SK-N-SH (cell line): ENCODE results near the gene PICK1. TPM values are rescaled to one million over a fixed set of nuclear protein-coding genes. Genes with fewer than 3 reads are reported as not detected.

Source experiments
- CTCF ChIA-PET: fragments of 300-600, 350-600 bp; formaldehyde crosslinking; extraction: SDS; loops from one replicate; lab custom pipeline; 2021; lab: Yijun Ruan, JAX
- POLR2A ChIA-PET: fragments of 350-600 bp; sonication (Branson Sonifier 250); formaldehyde crosslinking; extraction: SDS; loops from one replicate; lab custom pipeline; 2020; ENCODE audit warnings: antibody characterized with exemption, inconsistent platforms; lab: Yijun Ruan, JAX
- DNase-seq: peaks from one replicate; pipeline ENCODE4 v3.0.0; 2012
- H2AFZ ChIP-seq: fragments of 200-600 bp; sonication (generic); 2 replicates; pipeline ENCODE4 v1.8.1; 2016; ENCODE audit warnings: antibody characterized with exemption, mild to moderate bottlenecking, low read depth
- H3F3A ChIP-seq: fragments of 200-600 bp; sonication (generic); replicated peaks from 2 replicates; pipeline ENCODE3; 2016; ENCODE audit warnings: antibody characterized with exemption, mild to moderate bottlenecking; ENCODE audit not compliant: insufficient read depth
- H3K27ac ChIP-seq, 2 experiments: fragments of 200-500 bp in 1 of 2; fragments of 200-600 bp in 1 of 2; sonication (Bioruptor generic) in 1 of 2; sonication (generic), shearing (Covaris generic) in 1 of 2; 2 replicates each; pipeline versions ENCODE4 v1.5.1 to v1.6.1; 2014 to 2016; ENCODE audit warnings: low read depth in 2 of 2, inconsistent platforms in 1 of 2, low read length in 1 of 2, mild to moderate bottlenecking in 1 of 2, mixed read lengths in 1 of 2
- H3K27me3 ChIP-seq: fragments of 200-600 bp; sonication (generic), shearing (Covaris generic); 2 replicates; pipeline ENCODE4 v1.6.1; 2016; ENCODE audit warnings: mixed run types; ENCODE audit not compliant: insufficient read depth
- H3K36me3 ChIP-seq, 2 experiments: fragments of 200-500 bp in 1 of 2; fragments of 200-600 bp in 1 of 2; sonication (Bioruptor generic) in 1 of 2; sonication (generic) in 1 of 2; replicated peaks in 1 of 2; 2 replicates each; pipeline versions ENCODE3 to v1.5.1; 2014 to 2016; ENCODE audit warnings: low read length in 1 of 2, mild to moderate bottlenecking in 1 of 2; ENCODE audit not compliant: insufficient read depth in 2 of 2, control insufficient read depth in 1 of 2
- H3K4me1 ChIP-seq, 2 experiments: fragments of 200-500 bp in 1 of 2; fragments of 200-600 bp in 1 of 2; sonication (Bioruptor generic) in 1 of 2; sonication (generic), shearing (Covaris generic) in 1 of 2; 2 replicates each; pipeline versions ENCODE4 v1.5.1 to v1.6.1; 2014 to 2016; ENCODE audit warnings: low read depth in 1 of 2, low read length in 1 of 2, mixed run types in 1 of 2; ENCODE audit not compliant: insufficient read depth in 2 of 2, control insufficient read depth in 1 of 2
- H3K4me2 ChIP-seq: fragments of 200-600 bp; sonication (generic), shearing (Covaris generic); 2 replicates; pipeline ENCODE4 v1.6.1; 2017; ENCODE audit warnings: mixed run types
- H3K4me3 ChIP-seq, 2 experiments: fragments of 200-500 bp in 1 of 2; fragments of 200-600 bp in 1 of 2; sonication (Bioruptor generic) in 1 of 2; sonication (generic), shearing (Covaris generic) in 1 of 2; 2 replicates each; pipeline versions ENCODE4 v1.5.1 to v1.8.1; 2014 to 2016; ENCODE audit warnings: low read depth in 2 of 2, inconsistent platforms in 1 of 2, low read length in 1 of 2, mild to moderate bottlenecking in 1 of 2, mixed read lengths in 1 of 2, moderate library complexity in 1 of 2
- H3K79me2 ChIP-seq: fragments of 200-600 bp; sonication (generic); 2 replicates; pipeline ENCODE4 v1.8.1; 2017; ENCODE audit warnings: mild to moderate bottlenecking; ENCODE audit not compliant: insufficient read depth
- H3K9ac ChIP-seq: fragments of 200-600 bp; sonication (generic); 2 replicates; pipeline ENCODE4 v1.6.1; 2017; ENCODE audit warnings: mixed run types
- H3K9me2 ChIP-seq: fragments of 200-600 bp; sonication (generic); 2 replicates; pipeline ENCODE4 v1.6.1; 2017; ENCODE audit warnings: mixed run types
- H3K9me3 ChIP-seq: fragments of 200-600 bp; sonication (generic); 2 replicates; pipeline ENCODE4 v1.6.1; 2017; ENCODE audit warnings: mixed run types, mild to moderate bottlenecking, moderate library complexity
- H4K20me1 ChIP-seq: fragments of 200-600 bp; sonication (generic); 2 replicates; pipeline ENCODE4 v1.6.1; 2017; ENCODE audit warnings: mild to moderate bottlenecking, mixed run types; ENCODE audit not compliant: insufficient read depth
- EP300 ChIP-seq, 2 experiments: IDR thresholded peaks; 2 replicates each; pipeline versions ENCODE4 v1.4.0 to v1.6.1; 2012; ENCODE audit warnings: borderline replicate concordance in 1 of 2, low read depth in 1 of 2, low read length in 1 of 2
- FOXJ3 ChIP-seq: sonication (generic); formaldehyde crosslinking; IDR thresholded peaks from 2 replicates; pipeline ENCODE4 v1.5.1; 2020; ENCODE audit warnings: mild to moderate bottlenecking, missing genetic modification reagents
- GABPA ChIP-seq: IDR thresholded peaks from 2 replicates; pipeline ENCODE4 v1.4.0; 2012; ENCODE audit warnings: low read depth, mild to moderate bottlenecking
- MAX ChIP-seq: IDR thresholded peaks from 2 replicates; pipeline ENCODE4 v1.4.0; 2012; ENCODE audit warnings: low read depth
- MEF2A ChIP-seq: IDR thresholded peaks from 2 replicates; pipeline ENCODE4 v1.4.0; 2012; ENCODE audit warnings: low read depth, borderline replicate concordance
- NRF1 ChIP-seq: IDR thresholded peaks from 2 replicates; pipeline ENCODE4 v1.6.1; 2012; ENCODE audit warnings: low read depth, mild to moderate bottlenecking, low read length
- RAD21 ChIP-seq: IDR thresholded peaks from 2 replicates; pipeline ENCODE4 v1.6.1; 2012; ENCODE audit warnings: mild to moderate bottlenecking, low read length
- RCOR1 ChIP-seq: fragments of 150-350 bp; IDR thresholded peaks from 2 replicates; pipeline ENCODE4 v1.6.1; 2017; ENCODE audit warnings: antibody characterized with exemption, low read length
- RFX5 ChIP-seq: IDR thresholded peaks from 2 replicates; pipeline ENCODE4 v1.6.1; 2012; ENCODE audit warnings: mild to moderate bottlenecking, improper control_type of control experiment, low read length
- SIN3A ChIP-seq: IDR thresholded peaks from 2 replicates; pipeline ENCODE4 v1.6.1; 2012; ENCODE audit warnings: low read depth, mild to moderate bottlenecking, low read length, moderate library complexity, borderline replicate concordance
- TEAD4 ChIP-seq: IDR thresholded peaks from 2 replicates; pipeline ENCODE4 v1.4.0; 2012; ENCODE audit warnings: mild to moderate bottlenecking, borderline replicate concordance; ENCODE audit not compliant: insufficient read depth
- USF1 ChIP-seq: IDR thresholded peaks from 2 replicates; pipeline ENCODE4 v1.4.0; 2012; ENCODE audit warnings: low read depth, borderline replicate concordance
- WGBS: methylation state at CpG from one replicate; pipeline ENCODE4 v1.1.6; 2017; ENCODE audit warnings: low lambda C conversion rate; 5-methylcytosine and 5-hydroxymethylcytosine counted together
- polyA plus RNA-seq, 3 experiments: library from polyadenylated mRNA; depleted of rRNA; stranded (reverse); fragments of >200 nt; gene quantifications; 2 replicates each; pipeline ENCODE4 v1.2.3, GENCODE V29; 2012
- TF ChIP-seq, protein P1 (sequence below): IDR thresholded peaks from 2 replicates; pipeline ENCODE4 v1.6.1; 2012; ENCODE audit warnings: mild to moderate bottlenecking, low read depth, low read length, moderate library complexity

Gene PICK1
- polyA plus RNA-seq, 1 of the 3 experiments (the other 2 are of a cell fraction): 36.8 TPM

DNA sequence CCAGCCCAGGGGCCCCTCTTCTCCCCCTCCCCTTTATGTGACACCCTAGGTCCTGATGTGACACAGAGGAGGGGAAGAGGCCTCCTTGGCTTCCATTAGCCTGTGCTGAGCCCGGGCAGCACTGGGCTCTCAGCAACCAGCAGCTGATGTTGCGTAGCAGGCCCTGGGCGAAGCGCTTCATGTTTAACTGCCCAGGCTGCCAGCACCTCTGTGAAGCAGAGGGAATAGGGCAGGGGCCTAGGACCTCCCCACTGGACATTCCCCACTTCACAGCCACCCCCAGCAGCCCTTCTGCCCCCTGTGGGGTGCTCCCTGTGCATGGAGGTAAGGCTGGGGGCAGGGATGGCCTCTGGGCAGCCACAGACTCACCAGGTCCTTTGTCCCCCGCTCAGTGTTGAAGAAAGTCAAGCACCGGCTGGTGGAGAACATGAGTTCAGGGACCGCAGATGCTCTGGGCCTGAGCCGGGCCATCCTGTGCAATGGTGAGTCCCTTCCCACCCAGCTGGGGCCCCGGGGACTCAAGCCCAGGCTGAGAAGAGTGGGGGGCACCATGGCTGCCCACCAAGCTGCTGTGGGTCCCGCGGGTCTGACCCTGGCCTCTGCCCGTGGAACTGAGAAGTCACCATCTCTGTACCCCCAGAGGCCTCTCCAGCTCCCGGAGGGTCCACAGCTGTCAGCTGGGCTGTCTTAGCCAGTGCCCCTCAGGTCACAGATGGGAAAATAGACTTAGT, 11.6 kb downstream of the PICK1 start:
- TF ChIP-seq, protein P1, sequence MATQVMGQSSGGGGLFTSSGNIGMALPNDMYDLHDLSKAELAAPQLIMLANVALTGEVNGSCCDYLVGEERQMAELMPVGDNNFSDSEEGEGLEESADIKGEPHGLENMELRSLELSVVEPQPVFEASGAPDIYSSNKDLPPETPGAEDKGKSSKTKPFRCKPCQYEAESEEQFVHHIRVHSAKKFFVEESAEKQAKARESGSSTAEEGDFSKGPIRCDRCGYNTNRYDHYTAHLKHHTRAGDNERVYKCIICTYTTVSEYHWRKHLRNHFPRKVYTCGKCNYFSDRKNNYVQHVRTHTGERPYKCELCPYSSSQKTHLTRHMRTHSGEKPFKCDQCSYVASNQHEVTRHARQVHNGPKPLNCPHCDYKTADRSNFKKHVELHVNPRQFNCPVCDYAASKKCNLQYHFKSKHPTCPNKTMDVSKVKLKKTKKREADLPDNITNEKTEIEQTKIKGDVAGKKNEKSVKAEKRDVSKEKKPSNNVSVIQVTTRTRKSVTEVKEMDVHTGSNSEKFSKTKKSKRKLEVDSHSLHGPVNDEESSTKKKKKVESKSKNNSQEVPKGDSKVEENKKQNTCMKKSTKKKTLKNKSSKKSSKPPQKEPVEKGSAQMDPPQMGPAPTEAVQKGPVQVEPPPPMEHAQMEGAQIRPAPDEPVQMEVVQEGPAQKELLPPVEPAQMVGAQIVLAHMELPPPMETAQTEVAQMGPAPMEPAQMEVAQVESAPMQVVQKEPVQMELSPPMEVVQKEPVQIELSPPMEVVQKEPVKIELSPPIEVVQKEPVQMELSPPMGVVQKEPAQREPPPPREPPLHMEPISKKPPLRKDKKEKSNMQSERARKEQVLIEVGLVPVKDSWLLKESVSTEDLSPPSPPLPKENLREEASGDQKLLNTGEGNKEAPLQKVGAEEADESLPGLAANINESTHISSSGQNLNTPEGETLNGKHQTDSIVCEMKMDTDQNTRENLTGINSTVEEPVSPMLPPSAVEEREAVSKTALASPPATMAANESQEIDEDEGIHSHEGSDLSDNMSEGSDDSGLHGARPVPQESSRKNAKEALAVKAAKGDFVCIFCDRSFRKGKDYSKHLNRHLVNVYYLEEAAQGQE: no peak
- no peak for TF ChIP-seq MAX
- no peak for TF ChIP-seq USF1
- no peak for TF ChIP-seq SIN3A
- TF ChIP-seq TEAD4: no peak
- TF ChIP-seq RCOR1: no peak
- TF ChIP-seq MEF2A: no peak
- no peak for TF ChIP-seq RAD21
- no peak for TF ChIP-seq NRF1
- TF ChIP-seq FOXJ3 (CRISPR knock-in tag): no peak
- TF ChIP-seq RFX5: no peak
- TF ChIP-seq EP300 (IDR thresholded peaks at IDR 0.05; ENCODE audit: borderline replicate concordance in 1 of 2, low read depth in 1 of 2, low read length in 1 of 2): no peak
- no peak for TF ChIP-seq GABPA
- WGBS: no CpG with 5 or more reads among the region's 13 CpGs
- Histone ChIP-seq H3K27me3 (no peaks in the 10 kb centered on the region), H4K20me1 (no peaks in the 10 kb centered on the region), H3K9me3 (no peaks in the 10 kb centered on the region), H3K4me3 (peak overlapping the region in 1 of 2 experiments; percentile 12; a peak in 1 of 4 replicates), H3K9me2 (no peaks in the 10 kb centered on the region), H3K9ac (no peak overlapping the region), H3K4me2 (no peak overlapping the region), H3F3A (no peaks in the 10 kb centered on the region), H3K4me1 (no peaks in the 10 kb centered on the region), H3K27ac (no peak overlapping the region), H3K36me3 (peaks cover 0 to 27% of the 10 kb centered on the region in 2 experiments), H2AFZ (no peak overlapping the region), H3K79me2 (no peaks in the 10 kb centered on the region)
- ChIA-PET POLR2A (interaction anchor here (0.6 kb wide), 1 partner anchor 56 kb away, joined by 3 read pairs; no protein-coding TSS in a partner anchor), CTCF (no interaction called here)
- no peak for DNase-seq
